H1 (cell line): ENCODE results near the gene CCL17. TPM values are rescaled to one million over a fixed set of nuclear protein-coding genes. Genes with fewer than 3 reads are reported as not detected.

Experiments
- CTCF ChIA-PET: fragments of 300-600 bp; sonication (Branson Sonifier 250); formaldehyde crosslinking; loops from one replicate; lab custom pipeline; 2021; ENCODE audit not compliant: partially characterized antibody; lab: Charles Lee
- POLR2A ChIA-PET: fragments of 300-600 bp; sonication (Branson Sonifier 250); formaldehyde crosslinking; loops from one replicate; lab custom pipeline; 2021; ENCODE audit warnings: inconsistent platforms; ENCODE audit not compliant: partially characterized antibody; lab: Charles Lee
- DNase-seq, 2 experiments: peaks; one replicate each; pipeline versions ENCODE4 v3.0.0 to v3.0.0-alpha.2; 2010 to 2022; ENCODE audit warnings: low spot score in 2 of 2, low read depth in 1 of 2, mixed read lengths in 1 of 2
- FAIRE-seq: peaks from 2 replicates; lab custom pipeline; 2011; peaks lifted over from hg19 to GRCh38; lab: Jason Lieb, UNC
- H2AFZ ChIP-seq: 2 replicates; pipeline ENCODE4 v1.8.1; 2012; ENCODE audit warnings: low read length, inconsistent platforms
- H2AK5ac ChIP-seq: 2 replicates; pipeline ENCODE4 v1.6.1; 2013; ENCODE audit warnings: low read depth, low read length
- H2BK120ac ChIP-seq: replicated peaks from 2 replicates; pipeline ENCODE3; 2013; ENCODE audit warnings: low read depth, low read length, inconsistent platforms
- H2BK12ac ChIP-seq: 2 replicates; pipeline ENCODE4 v1.6.1; 2013; ENCODE audit warnings: low read depth, low read length
- H2BK15ac ChIP-seq: 2 replicates; pipeline ENCODE4 v1.6.1; 2013; ENCODE audit warnings: low read length
- H2BK20ac ChIP-seq: 2 replicates; pipeline ENCODE4 v1.6.1; 2013; ENCODE audit warnings: low read length
- H2BK5ac ChIP-seq: 2 replicates; pipeline ENCODE4 v1.6.1; 2013; ENCODE audit warnings: low read depth, low read length
- H3K14ac ChIP-seq: 2 replicates; pipeline ENCODE4 v1.6.1; 2013; ENCODE audit warnings: inconsistent platforms; ENCODE audit not compliant: insufficient read length
- H3K18ac ChIP-seq: 2 replicates; pipeline ENCODE4 v1.6.1; 2013; ENCODE audit warnings: low read length; ENCODE audit errors: extremely low read depth
- H3K23ac ChIP-seq: 2 replicates; pipeline ENCODE4 v1.6.1; 2013; ENCODE audit warnings: inconsistent platforms; ENCODE audit not compliant: insufficient read length
- H3K23me2 ChIP-seq: 2 replicates; pipeline ENCODE4 v1.6.1; 2013; ENCODE audit warnings: low read depth, low read length
- H3K27ac ChIP-seq: 2 replicates; pipeline ENCODE4 v1.6.1; 2011; ENCODE audit warnings: low read depth, low read length, inconsistent platforms
- H3K27me3 ChIP-seq, 4 experiments: replicated peaks in 1 of 4; 1 replicate in 1 of 4; 2 replicates in 3 of 4; pipeline versions ENCODE4 v1.6.1 to v1.8.1; 2011 to 2013; ENCODE audit warnings: low read length in 3 of 4, mild to moderate bottlenecking in 3 of 4, inconsistent platforms in 2 of 4, mixed read lengths in 2 of 4, moderate library complexity in 1 of 4; ENCODE audit not compliant: control insufficient read depth in 3 of 4, insufficient read depth in 3 of 4; ENCODE audit errors: extremely low read depth in 1 of 4
- H3K36me3 ChIP-seq, 4 experiments: 2 replicates each; pipeline versions ENCODE4 v1.6.1 to v1.8.1; 2011 to 2013; ENCODE audit warnings: mild to moderate bottlenecking in 4 of 4, low read length in 3 of 4, moderate library complexity in 2 of 4, control low read depth in 1 of 4, inconsistent platforms in 1 of 4; ENCODE audit not compliant: insufficient read depth in 4 of 4, control insufficient read depth in 2 of 4
- H3K4ac ChIP-seq: replicated peaks from 2 replicates; pipeline ENCODE3; 2013; ENCODE audit warnings: low read length, low read depth, mixed read lengths, inconsistent platforms; ENCODE audit not compliant: insufficient read length
- H3K4me1 ChIP-seq, 4 experiments: replicated peaks in 1 of 4; 1 replicate in 1 of 4; 2 replicates in 3 of 4; pipeline versions ENCODE4 v1.6.1 to v1.8.1; 2011 to 2013; ENCODE audit warnings: low read length in 3 of 4, inconsistent platforms in 2 of 4, mixed read lengths in 1 of 4; ENCODE audit not compliant: insufficient read depth in 4 of 4, control insufficient read depth in 3 of 4
- H3K4me2 ChIP-seq, 2 experiments: 2 replicates each; pipeline versions ENCODE4 v1.6.1 to v1.8.1; 2011 to 2013; ENCODE audit warnings: low read depth in 2 of 2, low read length in 2 of 2, control low read depth in 1 of 2, inconsistent platforms in 1 of 2, mild to moderate bottlenecking in 1 of 2; ENCODE audit not compliant: insufficient read depth in 1 of 2
- H3K4me3 ChIP-seq, 4 experiments: fragments of 200-600, 300-600 bp in 1 of 4; sonication (generic), shearing (Covaris generic), sonication (Bioruptor Twin) in 1 of 4; 2 replicates each; pipeline versions ENCODE4 v1.5.1 to v1.8.1; 2011 to 2016; ENCODE audit warnings: low read length in 4 of 4, low read depth in 3 of 4, control low read depth in 2 of 4, inconsistent platforms in 2 of 4, mild to moderate bottlenecking in 2 of 4, mixed read lengths in 1 of 4, moderate library complexity in 1 of 4; ENCODE audit not compliant: insufficient read depth in 2 of 4; ENCODE audit errors: extremely low read depth in 1 of 4
- H3K56ac ChIP-seq: replicated peaks from 2 replicates; pipeline ENCODE3; 2013; ENCODE audit warnings: low read depth, mild to moderate bottlenecking, mixed read lengths, low read length, inconsistent platforms; ENCODE audit not compliant: insufficient read length
- H3K79me1 ChIP-seq: 2 replicates; pipeline ENCODE4 v1.6.1; 2013; ENCODE audit warnings: low read depth, low read length, control low read depth
- H3K79me2 ChIP-seq, 2 experiments: 2 replicates each; pipeline versions ENCODE4 v1.6.1 to v1.8.1; 2012 to 2013; ENCODE audit warnings: low read length in 2 of 2, mild to moderate bottlenecking in 2 of 2, inconsistent platforms in 1 of 2; ENCODE audit not compliant: insufficient read depth in 2 of 2, control insufficient read depth in 1 of 2
- H3K9ac ChIP-seq, 4 experiments: replicated peaks in 1 of 4; 1 replicate in 1 of 4; 2 replicates in 3 of 4; pipeline versions ENCODE4 v1.6.1 to v1.8.1; 2011 to 2013; ENCODE audit warnings: low read depth in 3 of 4, low read length in 3 of 4, control low read depth in 2 of 4, mild to moderate bottlenecking in 2 of 4, moderate library complexity in 2 of 4, inconsistent platforms in 1 of 4; ENCODE audit errors: extremely low read depth in 1 of 4
- H3K9me3 ChIP-seq, 2 experiments: 2 replicates each; pipeline versions ENCODE4 v1.6.1 to v1.8.1; 2012 to 2013; ENCODE audit warnings: mild to moderate bottlenecking in 2 of 2, moderate library complexity in 2 of 2, control low read depth in 1 of 2, inconsistent platforms in 1 of 2, low read depth in 1 of 2, low read length in 1 of 2, mixed read lengths in 1 of 2; ENCODE audit not compliant: insufficient read depth in 2 of 2
- H4K20me1 ChIP-seq, 2 experiments: replicated peaks in 1 of 2; 2 replicates each; pipeline versions ENCODE3 to v1.8.1; 2011 to 2013; ENCODE audit warnings: inconsistent platforms in 2 of 2, low read length in 2 of 2, mild to moderate bottlenecking in 1 of 2; ENCODE audit not compliant: insufficient read depth in 2 of 2, control insufficient read depth in 1 of 2
- H4K5ac ChIP-seq: 2 replicates; pipeline ENCODE4 v1.6.1; 2013; ENCODE audit warnings: low read length, low read depth, mixed read lengths, inconsistent platforms; ENCODE audit not compliant: insufficient read length
- H4K8ac ChIP-seq: 2 replicates; pipeline ENCODE4 v1.8.0; 2013; ENCODE audit warnings: mild to moderate bottlenecking, moderate library complexity, low read length, inconsistent platforms; ENCODE audit not compliant: insufficient read depth; ENCODE audit errors: extremely low read depth
- H4K91ac ChIP-seq: replicated peaks from 2 replicates; pipeline ENCODE3; 2013; ENCODE audit warnings: low read length, mixed read lengths, inconsistent platforms; ENCODE audit not compliant: insufficient read length
- ASH2L ChIP-seq: fragments of 200-600, 300-600 bp; sonication (generic); IDR thresholded peaks from one replicate; pipeline ENCODE4 v1.7.1; 2017; ENCODE audit warnings: low read length
- CTBP2 ChIP-seq: IDR thresholded peaks from 2 replicates; pipeline ENCODE4 v1.7.0; 2011; ENCODE audit warnings: borderline replicate concordance, mild to moderate bottlenecking, moderate library complexity, mixed read lengths, low read length; ENCODE audit not compliant: insufficient read depth, insufficient read length
- SAP30 ChIP-seq: fragments of 300-600 bp; sonication (generic); IDR thresholded peaks from 2 replicates; pipeline ENCODE4 v1.7.1; 2012; ENCODE audit warnings: low read length, moderate library complexity, mild to moderate bottlenecking, inconsistent platforms; ENCODE audit not compliant: insufficient read depth, insufficient replicate concordance
- WGBS, 2 experiments: shearing (Covaris generic) in 1 of 2; methylation state at CpG; one replicate each; pipeline versions ENCODE4 v1.1.6 to v1.1.7; 2013 to 2015; ENCODE audit warnings: low lambda C conversion rate in 2 of 2, mixed read lengths in 2 of 2, inconsistent platforms in 1 of 2, low coverage in 1 of 2, missing lambda C conversion rate in 1 of 2; ENCODE audit not compliant: insufficient replicate concordance in 2 of 2, insufficient coverage in 1 of 2, insufficient read length in 1 of 2; ENCODE audit errors: extremely low coverage in 1 of 2, missing lambda C conversion rate in 1 of 2; 5-methylcytosine and 5-hydroxymethylcytosine counted together
- polyA plus RNA-seq, 7 experiments: library from polyadenylated mRNA; depleted of rRNA in 3 of 7; stranded (reverse) in 5 of 7; unstranded in 2 of 7; fragments of >200 nt in 5 of 7; fragments of 200-250 nt in 2 of 7; gene quantifications; 1 replicate in 5 of 7; 2 replicates in 1 of 7; 4 replicates in 1 of 7; pipeline versions ENCODE4 v1.2.1 to v1.2.3, GENCODE V29; 2011 to 2013; ENCODE audit warnings: missing spikeins in 2 of 7, mixed read lengths in 2 of 7
- total RNA-seq: library from RNA; stranded (reverse); fragmentation: NEBNext Ultra II Directional; extraction: Animal tissue kit (Norgen Biotek cat#: 25700); gene quantifications from 2 replicates; pipeline ENCODE4 v1.2.1, GENCODE V29; 2021
- TF ChIP-seq, protein P1 (sequence below): IDR thresholded peaks from 2 replicates; pipeline ENCODE4 v1.6.1; 2011; ENCODE audit warnings: low read depth, mild to moderate bottlenecking, low read length; ENCODE audit not compliant: insufficient read depth

CCL17 gene
- total and polyA plus RNA-seq, 2 of the 8 experiments (the other 6 are each of a cell fraction or from before 2014, with no cell fraction given), result not detected

DNA sequence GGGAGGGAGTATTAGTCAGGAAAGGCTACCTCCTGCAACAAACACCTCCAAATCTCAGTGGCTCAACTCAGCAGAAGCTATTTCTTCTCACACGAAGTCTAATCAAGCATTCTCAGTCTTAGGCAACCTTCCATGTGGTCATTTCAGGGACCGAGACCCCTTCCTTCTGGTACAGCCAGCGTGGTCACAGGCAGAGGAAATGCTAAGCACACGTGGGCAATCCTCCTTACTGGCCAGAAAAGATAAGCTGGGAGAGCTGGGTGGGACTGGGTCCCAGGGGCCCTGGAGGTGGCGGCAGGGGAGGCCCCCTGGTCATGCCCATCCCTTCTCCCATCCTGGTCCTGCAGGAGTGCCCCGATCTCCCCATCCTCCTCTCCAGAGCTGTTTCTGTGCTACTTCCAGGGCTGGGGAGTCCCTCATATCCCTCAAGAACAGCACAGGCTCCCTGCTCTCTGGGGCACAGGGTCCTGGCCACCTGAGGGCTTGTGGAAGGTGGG lies 38.0 kb upstream of the CCL17 start:
- H3K23me2 ChIP-seq, result no peaks in the 10 kb centered on the region
- no peaks in the 10 kb centered on the region for H4K20me1 ChIP-seq
- no peak overlapping the region for H3K4me3 ChIP-seq
- H3K79me2 ChIP-seq, result no peaks in the 10 kb centered on the region
- H3K4ac ChIP-seq, result no peak overlapping the region
- peaks cover 0 to under 1% (median 0%) of the 10 kb centered on the region in 4 experiments; a peak in 1 of 7 replicates for H3K4me1 ChIP-seq
- H3K4me2 ChIP-seq, result no peak overlapping the region
- H3K56ac ChIP-seq, result no peak overlapping the region
- no peak overlapping the region for H2BK120ac ChIP-seq
- peaks cover 0 to 2% (median 0%) of the 10 kb centered on the region in 4 experiments; a peak in 1 of 7 replicates for H3K27me3 ChIP-seq
- CTCF ChIA-PET, result interaction anchor here (1.0 to 2.7 kb wide), 2 partner anchors 50 to 52 kb away, joined by 3 to 12 read pairs; no protein-coding TSS in a partner anchor
- H2AK5ac ChIP-seq, result no peak overlapping the region
- H2AFZ ChIP-seq, result no peak overlapping the region
- H2BK5ac ChIP-seq, result no peak overlapping the region
- H3K9me3 ChIP-seq, result no peaks in the 10 kb centered on the region
- H4K5ac ChIP-seq, result no peak overlapping the region
- H3K79me1 ChIP-seq, result no peaks in the 10 kb centered on the region
- POLR2A ChIA-PET, result no interaction called here
- H3K27ac ChIP-seq, result no peak overlapping the region
- no peak for FAIRE-seq
- H3K36me3 ChIP-seq, result no peaks in the 10 kb centered on the region
- 82% methylated on average over 6 of the region's 6 CpGs; no CpG with 5 or more reads in 1 of the 2 experiments for WGBS, 2 experiments
- H2BK20ac ChIP-seq, result no peak overlapping the region
- H2BK15ac ChIP-seq, result no peak overlapping the region
- no peak overlapping the region for H4K8ac ChIP-seq
- H3K9ac ChIP-seq, result no peak overlapping the region
- H3K23ac ChIP-seq, result no peak overlapping the region
- no peak overlapping the region for H3K14ac ChIP-seq
- no peak overlapping the region for H2BK12ac ChIP-seq
- no peak for DNase-seq
- no peak overlapping the region for H3K18ac ChIP-seq
- H4K91ac ChIP-seq, result no peak overlapping the region
- TF ChIP-seq, protein P1, sequence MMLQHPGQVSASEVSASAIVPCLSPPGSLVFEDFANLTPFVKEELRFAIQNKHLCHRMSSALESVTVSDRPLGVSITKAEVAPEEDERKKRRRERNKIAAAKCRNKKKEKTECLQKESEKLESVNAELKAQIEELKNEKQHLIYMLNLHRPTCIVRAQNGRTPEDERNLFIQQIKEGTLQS, result no peak
- TF ChIP-seq ASH2L (no peak), SAP30 (no peak), CTBP2 (no peak)
